Measurements from ENCODE around the gene ANP32A. TPM values are rescaled to one million over a fixed set of nuclear protein-coding genes. Genes with fewer than 3 reads are reported as not detected.

Gene ANP32A
- total RNA-seq, 2 experiments from 2014 or later: 55.1 to 57.3 TPM

DNA sequence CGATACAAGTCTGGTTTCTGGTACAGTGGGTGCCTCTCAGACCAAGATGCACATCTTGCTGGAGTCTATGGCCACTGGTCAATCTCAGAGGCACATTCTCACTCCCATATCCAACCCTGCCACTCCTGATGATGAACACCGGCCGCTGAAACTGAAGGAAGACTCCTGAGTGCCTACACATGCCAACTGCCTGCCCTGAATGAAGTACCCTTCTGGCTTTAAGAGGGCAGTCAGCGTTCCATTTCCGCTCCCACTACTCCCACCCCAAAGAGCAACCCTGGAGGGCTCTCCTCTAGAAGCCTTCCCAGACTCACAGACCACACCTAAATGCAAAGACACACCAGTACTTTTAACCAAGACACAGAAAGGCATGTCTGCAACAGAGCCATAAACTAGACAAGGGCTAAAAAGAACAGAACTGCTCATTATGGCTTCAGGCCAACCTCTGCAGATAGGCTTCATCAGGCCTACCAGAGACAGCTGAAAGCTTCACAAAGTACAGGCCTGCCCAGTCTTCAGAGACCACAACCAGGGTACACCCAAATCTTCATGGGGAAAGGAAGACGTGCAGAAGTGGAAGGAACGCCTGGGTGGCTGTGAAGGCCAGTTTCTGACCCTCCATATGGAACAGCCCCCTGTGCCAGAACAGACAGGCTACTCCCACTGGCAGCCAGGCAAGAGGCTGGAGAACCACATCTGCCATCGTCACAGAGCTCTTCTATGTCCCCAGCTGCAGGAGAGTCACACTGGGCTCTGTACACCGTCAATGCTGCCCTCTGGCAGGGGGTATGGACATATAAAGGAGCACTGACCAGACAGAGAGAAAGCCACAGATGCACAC is 14.3 kb downstream of the ANP32A start:
- no peaks in the 10 kb centered on the region for H3K9me3 Mint-ChIP-seq
- peaks cover 41% of the 10 kb centered on the region for H3K36me3 ChIP-seq (ENCODE audit: insufficient read depth, low read length)
- H3K4me3 Mint-ChIP-seq: no peak overlapping the region
- intact Hi-C loops (cut with DNase I, micrococcal nuclease): no loop called here
- no peaks in the 10 kb centered on the region for H3K27me3 ChIP-seq (ENCODE audit: control insufficient read depth in 1 of 2, insufficient read depth in 2 of 2, low read length in 2 of 2)
- H3K9me3 ChIP-seq (ENCODE audit: control insufficient read depth in 1 of 2, insufficient read depth in 1 of 2, low read length in 2 of 2): no peaks in the 10 kb centered on the region
- H3K27ac Mint-ChIP-seq: peak overlapping the region; percentile 3
- ChIA-PET POLR2A (interaction anchor here (1.1 kb wide), 1 partner anchor 40 kb away, joined by 3 read pairs; no protein-coding TSS in a partner anchor), CTCF (no interaction called here)
- peaks cover 81% of the 10 kb centered on the region for H3K4me1 Mint-ChIP-seq (ENCODE audit: low read depth)
- no peak overlapping the region for H3K4me3 ChIP-seq (ENCODE audit: low read length)
- TF ChIP-seq, protein P1, sequence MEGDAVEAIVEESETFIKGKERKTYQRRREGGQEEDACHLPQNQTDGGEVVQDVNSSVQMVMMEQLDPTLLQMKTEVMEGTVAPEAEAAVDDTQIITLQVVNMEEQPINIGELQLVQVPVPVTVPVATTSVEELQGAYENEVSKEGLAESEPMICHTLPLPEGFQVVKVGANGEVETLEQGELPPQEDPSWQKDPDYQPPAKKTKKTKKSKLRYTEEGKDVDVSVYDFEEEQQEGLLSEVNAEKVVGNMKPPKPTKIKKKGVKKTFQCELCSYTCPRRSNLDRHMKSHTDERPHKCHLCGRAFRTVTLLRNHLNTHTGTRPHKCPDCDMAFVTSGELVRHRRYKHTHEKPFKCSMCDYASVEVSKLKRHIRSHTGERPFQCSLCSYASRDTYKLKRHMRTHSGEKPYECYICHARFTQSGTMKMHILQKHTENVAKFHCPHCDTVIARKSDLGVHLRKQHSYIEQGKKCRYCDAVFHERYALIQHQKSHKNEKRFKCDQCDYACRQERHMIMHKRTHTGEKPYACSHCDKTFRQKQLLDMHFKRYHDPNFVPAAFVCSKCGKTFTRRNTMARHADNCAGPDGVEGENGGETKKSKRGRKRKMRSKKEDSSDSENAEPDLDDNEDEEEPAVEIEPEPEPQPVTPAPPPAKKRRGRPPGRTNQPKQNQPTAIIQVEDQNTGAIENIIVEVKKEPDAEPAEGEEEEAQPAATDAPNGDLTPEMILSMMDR (IDR thresholded peaks at IDR 0.05): no peak
- peaks cover 56% of the 10 kb centered on the region for H3K36me3 Mint-ChIP-seq (ENCODE audit: low read depth)
- H3K4me1 ChIP-seq (ENCODE audit: insufficient read depth, low read length): peaks cover 74% of the 10 kb centered on the region
- ATAC-seq (ENCODE audit: poor library complexity) (no peak), DNase-seq (no peak)
- no peak overlapping the region for H3K27ac ChIP-seq (ENCODE audit: low read depth in 1 of 2, low read length in 2 of 2)
- no peaks in the 10 kb centered on the region for H3K27me3 Mint-ChIP-seq

DNA sequence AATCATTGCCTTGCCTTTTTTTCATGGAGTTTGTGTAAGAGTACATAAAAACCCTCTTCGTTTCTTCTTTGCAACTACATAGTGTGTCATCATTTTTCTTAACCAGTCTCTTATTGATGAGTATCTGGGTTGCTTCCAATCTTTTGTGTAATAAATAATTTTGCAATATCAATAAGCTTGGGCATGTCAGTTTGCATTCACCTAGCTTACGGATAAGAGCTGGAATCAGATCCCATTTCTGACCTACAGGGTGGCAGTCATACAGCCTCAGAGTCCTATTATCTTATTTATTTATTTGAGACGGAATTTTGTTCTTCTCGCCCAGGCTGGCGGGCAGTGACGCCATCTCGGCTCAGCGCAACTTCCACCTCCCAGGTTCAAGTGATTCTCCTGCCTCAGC is 18.3 kb downstream of the ANP32A start:
- peaks cover 41% of the 10 kb centered on the region for H3K36me3 Mint-ChIP-seq (ENCODE audit: low read depth)
- no peak for ATAC-seq (ENCODE audit: poor library complexity)
- peaks cover 23% of the 10 kb centered on the region for H3K36me3 ChIP-seq (ENCODE audit: insufficient read depth, low read length)
- H3K9me3 Mint-ChIP-seq: no peaks in the 10 kb centered on the region
- intact Hi-C loops (cut with DNase I, micrococcal nuclease): no loop called here
- H3K9me3 ChIP-seq (ENCODE audit: control insufficient read depth in 1 of 2, insufficient read depth in 1 of 2, low read length in 2 of 2): no peaks in the 10 kb centered on the region
- TF ChIP-seq, protein P1 (IDR thresholded peaks at IDR 0.05): no peak
- no peaks in the 10 kb centered on the region for H3K27me3 Mint-ChIP-seq
- H3K4me3 Mint-ChIP-seq: no peak overlapping the region
- H3K27ac Mint-ChIP-seq: peak overlapping the region; percentile 64
- no peaks in the 10 kb centered on the region for H3K27me3 ChIP-seq (ENCODE audit: control insufficient read depth in 1 of 2, insufficient read depth in 2 of 2, low read length in 2 of 2)
- ChIA-PET POLR2A (no interaction called here), CTCF (no interaction called here)
- no peak for DNase-seq
- H3K27ac ChIP-seq (ENCODE audit: low read depth in 1 of 2, low read length in 2 of 2): peak overlapping the region in 1 of 2 donors; percentile 14
- peaks cover 85% of the 10 kb centered on the region for H3K4me1 Mint-ChIP-seq (ENCODE audit: low read depth)
- no peak overlapping the region for H3K4me3 ChIP-seq (ENCODE audit: low read length)
- peaks cover 56% of the 10 kb centered on the region for H3K4me1 ChIP-seq (ENCODE audit: insufficient read depth, low read length)

DNA sequence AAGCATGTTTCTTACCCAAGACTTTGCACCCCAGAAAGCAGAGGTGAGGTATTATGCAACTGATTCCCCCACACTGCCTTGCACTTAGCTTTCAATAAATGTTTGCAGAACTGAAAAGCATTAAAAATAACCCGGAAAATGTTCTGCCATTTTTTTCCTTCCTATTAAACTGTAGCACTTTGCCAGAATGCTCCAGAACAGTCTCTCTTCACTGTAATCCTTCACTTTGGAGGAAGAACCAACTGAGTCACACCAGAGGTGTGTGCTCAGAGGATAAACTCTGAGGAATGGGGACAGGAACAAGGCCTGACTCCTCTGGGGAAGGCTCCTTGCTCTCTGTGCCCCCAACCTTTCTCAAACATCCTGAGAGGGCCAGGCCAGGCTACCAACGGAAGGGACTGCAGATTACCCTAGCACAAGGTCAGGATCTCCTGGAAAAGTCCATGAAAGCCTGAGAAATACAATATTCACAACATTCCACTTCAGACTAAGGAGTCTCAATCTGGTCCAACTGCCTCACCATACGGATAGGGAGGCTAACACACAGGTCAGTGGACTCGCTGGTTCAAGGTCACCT is 19.0 kb downstream of the ANP32A start:
- intact Hi-C loops (cut with DNase I, micrococcal nuclease): no loop called here
- ChIA-PET POLR2A (interaction anchor here (1.4 kb wide), 1 partner anchor 11 kb away, joined by 3 read pairs; no protein-coding TSS in a partner anchor), CTCF (interaction anchor here (0.7 kb wide), 1 partner anchor 27 kb away, joined by 3 read pairs; no protein-coding TSS in a partner anchor)
- ATAC-seq (ENCODE audit: poor library complexity) (no peak), DNase-seq (no peak)
- Histone ChIP-seq H3K27me3 (ENCODE audit: control insufficient read depth in 1 of 2, insufficient read depth in 2 of 2, low read length in 2 of 2) (no peaks in the 10 kb centered on the region), H3K27ac (ENCODE audit: low read depth in 1 of 2, low read length in 2 of 2) (peak overlapping the region in 1 of 2 donors; percentile 14), H3K4me1 (ENCODE audit: insufficient read depth, low read length) (peaks cover 56% of the 10 kb centered on the region), H3K9me3 (ENCODE audit: control insufficient read depth in 1 of 2, insufficient read depth in 1 of 2, low read length in 2 of 2) (no peaks in the 10 kb centered on the region), H3K4me3 (ENCODE audit: low read length) (no peak overlapping the region), H3K36me3 (ENCODE audit: insufficient read depth, low read length) (peaks cover 16% of the 10 kb centered on the region)
- Mint-ChIP-seq H3K27ac (peak overlapping the region; percentile 64), H3K9me3 (no peaks in the 10 kb centered on the region), H3K36me3 (ENCODE audit: low read depth) (peaks cover 36% of the 10 kb centered on the region), H3K27me3 (no peaks in the 10 kb centered on the region), H3K4me1 (ENCODE audit: low read depth) (peaks cover 87% of the 10 kb centered on the region), H3K4me3 (no peak overlapping the region)
- TF ChIP-seq, protein P1 (IDR thresholded peaks at IDR 0.05): no peak
